ENCODE measurements around the gene SLC22A16. TPM values are rescaled to one million over a fixed set of nuclear protein-coding genes. Genes with fewer than 3 reads are reported as not detected.

SLC22A16 gene
- total and polyA plus RNA-seq, 2 of the 13 experiments (the other 11 are each of a cell fraction or from before 2014, with no cell fraction given) = 0.04 TPM; not detected in 1

DNA sequence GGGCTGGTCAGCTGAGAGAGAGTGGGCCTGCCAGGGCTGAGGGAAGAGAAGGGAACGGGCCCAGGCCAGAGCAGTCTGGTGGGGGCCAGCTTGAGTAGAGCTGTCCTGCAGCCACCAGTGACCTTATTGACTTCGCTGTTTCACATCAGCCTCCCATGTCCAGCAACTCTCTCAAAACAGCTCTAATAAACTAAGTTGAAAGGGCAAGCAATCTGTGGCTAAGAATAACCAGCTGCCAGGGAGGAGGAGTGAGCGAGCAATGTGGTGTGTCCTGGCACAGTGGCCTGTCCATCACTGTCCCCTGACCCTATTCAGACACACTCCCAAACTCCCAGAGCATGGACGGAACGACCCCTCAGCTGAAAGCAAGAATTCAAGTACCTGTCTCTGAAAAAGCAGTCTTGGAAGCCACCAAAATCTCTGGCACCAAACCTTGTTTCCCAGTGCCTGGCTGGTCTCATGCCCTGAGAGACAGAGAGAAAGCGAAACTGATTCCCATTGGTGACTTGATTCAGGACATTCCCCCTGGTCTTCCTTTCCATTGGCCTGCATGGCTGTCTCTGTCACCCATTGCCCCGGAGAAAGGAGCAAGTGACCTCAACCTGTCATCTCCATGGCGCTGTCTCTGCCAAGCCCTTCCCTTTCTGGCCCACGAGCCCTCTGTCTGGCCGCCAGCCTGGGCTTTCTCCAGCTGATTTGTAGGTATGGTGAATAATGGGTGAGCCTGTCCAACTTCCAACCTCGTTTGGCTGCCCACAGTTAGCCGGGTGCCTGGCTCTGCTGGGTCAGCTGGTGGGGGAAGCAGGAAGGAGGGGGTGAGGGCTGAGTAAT is 61.1 kb downstream of the SLC22A16 start, which contains the start of gene DDO (continued):
- TF ChIP-seq, protein P1, sequence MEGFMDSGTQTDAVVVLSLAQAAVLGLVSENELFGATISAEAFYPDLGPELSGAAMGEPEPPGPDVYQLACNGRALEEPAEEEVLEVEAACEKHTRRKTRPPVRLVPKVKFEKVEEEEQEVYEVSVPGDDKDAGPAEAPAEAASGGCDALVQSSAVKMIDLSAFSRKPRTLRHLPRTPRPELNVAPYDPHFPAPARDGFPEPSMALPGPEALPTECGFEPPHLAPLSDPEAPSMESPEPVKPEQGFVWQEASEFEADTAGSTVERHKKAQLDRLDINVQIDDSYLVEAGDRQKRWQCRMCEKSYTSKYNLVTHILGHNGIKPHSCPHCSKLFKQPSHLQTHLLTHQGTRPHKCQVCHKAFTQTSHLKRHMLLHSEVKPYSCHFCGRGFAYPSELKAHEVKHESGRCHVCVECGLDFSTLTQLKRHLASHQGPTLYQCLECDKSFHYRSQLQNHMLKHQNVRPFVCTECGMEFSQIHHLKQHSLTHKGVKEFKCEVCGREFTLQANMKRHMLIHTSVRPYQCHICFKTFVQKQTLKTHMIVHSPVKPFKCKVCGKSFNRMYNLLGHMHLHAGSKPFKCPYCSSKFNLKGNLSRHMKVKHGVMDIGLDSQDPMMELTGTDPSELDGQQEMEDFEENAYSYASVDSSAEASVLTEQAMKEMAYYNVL (CRISPR knock-in tag; IDR thresholded peaks at IDR 0.05; ENCODE audit: borderline replicate concordance) = peak; percentile 42; the same call in 1 of the 2 replicates
- TF ChIP-seq NONO (IDR thresholded peaks at IDR 0.05) (no peak), NONO (CRISPR knock-in tag; conservative IDR thresholded peaks at IDR 0.05) (no peak), ZNF629 (CRISPR knock-in tag; conservative IDR thresholded peaks at IDR 0.05) (peak; percentile 32; the same call in 1 of the 2 replicates), AHR (CRISPR knock-in tag; IDR thresholded peaks at IDR 0.05) (no peak), ZNF879 (CRISPR knock-in tag; IDR thresholded peaks at IDR 0.05) (no peak), ZNF20 (CRISPR knock-in tag; IDR thresholded peaks at IDR 0.05) (no peak), ZNF253 (CRISPR knock-in tag; IDR thresholded peaks at IDR 0.05; ENCODE audit: borderline replicate concordance) (no peak), MEIS2 (CRISPR knock-in tag; IDR thresholded peaks at IDR 0.05) (no peak), NFYC (CRISPR knock-in tag; IDR thresholded peaks at IDR 0.05) (peak; percentile 77), NR2F6 (IDR thresholded peaks at IDR 0.05) (peak; percentile 8; the same call in 1 of the 2 replicates), NR2F6 (CRISPR knock-in tag; IDR thresholded peaks at IDR 0.05) (0 out of 2 replicates have a peak, but pooled peaks have one; percentile 23), KLF11 (CRISPR knock-in tag; IDR thresholded peaks at IDR 0.05) (no peak), SRY (CRISPR knock-in tag; IDR thresholded peaks at IDR 0.05) (no peak), ZMYM2 (CRISPR knock-in tag; IDR thresholded peaks at IDR 0.05) (no peak), KDM5A (IDR thresholded peaks at IDR 0.05; ENCODE audit: borderline replicate concordance, low read length) (no peak), ZSCAN29 (CRISPR knock-in tag; conservative IDR thresholded peaks at IDR 0.05) (no peak), ZNF101 (CRISPR knock-in tag; IDR thresholded peaks at IDR 0.05; ENCODE audit: borderline replicate concordance, low read depth) (no peak), MXI1 (IDR thresholded peaks at IDR 0.05; ENCODE audit: borderline replicate concordance, low read depth, low read length) (peak; percentile 77; the same call in 2 of the 3 replicates), BCL6 (CRISPR knock-in tag; IDR thresholded peaks at IDR 0.05) (0 out of 2 replicates have a peak, but pooled peaks have one; percentile 1)
- TF ChIP-seq, protein P2, sequence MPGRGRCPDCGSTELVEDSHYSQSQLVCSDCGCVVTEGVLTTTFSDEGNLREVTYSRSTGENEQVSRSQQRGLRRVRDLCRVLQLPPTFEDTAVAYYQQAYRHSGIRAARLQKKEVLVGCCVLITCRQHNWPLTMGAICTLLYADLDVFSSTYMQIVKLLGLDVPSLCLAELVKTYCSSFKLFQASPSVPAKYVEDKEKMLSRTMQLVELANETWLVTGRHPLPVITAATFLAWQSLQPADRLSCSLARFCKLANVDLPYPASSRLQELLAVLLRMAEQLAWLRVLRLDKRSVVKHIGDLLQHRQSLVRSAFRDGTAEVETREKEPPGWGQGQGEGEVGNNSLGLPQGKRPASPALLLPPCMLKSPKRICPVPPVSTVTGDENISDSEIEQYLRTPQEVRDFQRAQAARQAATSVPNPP (CRISPR knock-in tag; IDR thresholded peaks at IDR 0.05) = no peak
- TF ChIP-seq, protein P3, sequence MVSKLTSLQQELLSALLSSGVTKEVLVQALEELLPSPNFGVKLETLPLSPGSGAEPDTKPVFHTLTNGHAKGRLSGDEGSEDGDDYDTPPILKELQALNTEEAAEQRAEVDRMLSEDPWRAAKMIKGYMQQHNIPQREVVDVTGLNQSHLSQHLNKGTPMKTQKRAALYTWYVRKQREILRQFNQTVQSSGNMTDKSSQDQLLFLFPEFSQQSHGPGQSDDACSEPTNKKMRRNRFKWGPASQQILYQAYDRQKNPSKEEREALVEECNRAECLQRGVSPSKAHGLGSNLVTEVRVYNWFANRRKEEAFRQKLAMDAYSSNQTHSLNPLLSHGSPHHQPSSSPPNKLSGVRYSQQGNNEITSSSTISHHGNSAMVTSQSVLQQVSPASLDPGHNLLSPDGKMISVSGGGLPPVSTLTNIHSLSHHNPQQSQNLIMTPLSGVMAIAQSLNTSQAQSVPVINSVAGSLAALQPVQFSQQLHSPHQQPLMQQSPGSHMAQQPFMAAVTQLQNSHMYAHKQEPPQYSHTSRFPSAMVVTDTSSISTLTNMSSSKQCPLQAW (CRISPR knock-in tag; IDR thresholded peaks at IDR 0.05) = peak; percentile 49; the same call in 1 of the 2 replicates
- TF ChIP-seq, protein P4, sequence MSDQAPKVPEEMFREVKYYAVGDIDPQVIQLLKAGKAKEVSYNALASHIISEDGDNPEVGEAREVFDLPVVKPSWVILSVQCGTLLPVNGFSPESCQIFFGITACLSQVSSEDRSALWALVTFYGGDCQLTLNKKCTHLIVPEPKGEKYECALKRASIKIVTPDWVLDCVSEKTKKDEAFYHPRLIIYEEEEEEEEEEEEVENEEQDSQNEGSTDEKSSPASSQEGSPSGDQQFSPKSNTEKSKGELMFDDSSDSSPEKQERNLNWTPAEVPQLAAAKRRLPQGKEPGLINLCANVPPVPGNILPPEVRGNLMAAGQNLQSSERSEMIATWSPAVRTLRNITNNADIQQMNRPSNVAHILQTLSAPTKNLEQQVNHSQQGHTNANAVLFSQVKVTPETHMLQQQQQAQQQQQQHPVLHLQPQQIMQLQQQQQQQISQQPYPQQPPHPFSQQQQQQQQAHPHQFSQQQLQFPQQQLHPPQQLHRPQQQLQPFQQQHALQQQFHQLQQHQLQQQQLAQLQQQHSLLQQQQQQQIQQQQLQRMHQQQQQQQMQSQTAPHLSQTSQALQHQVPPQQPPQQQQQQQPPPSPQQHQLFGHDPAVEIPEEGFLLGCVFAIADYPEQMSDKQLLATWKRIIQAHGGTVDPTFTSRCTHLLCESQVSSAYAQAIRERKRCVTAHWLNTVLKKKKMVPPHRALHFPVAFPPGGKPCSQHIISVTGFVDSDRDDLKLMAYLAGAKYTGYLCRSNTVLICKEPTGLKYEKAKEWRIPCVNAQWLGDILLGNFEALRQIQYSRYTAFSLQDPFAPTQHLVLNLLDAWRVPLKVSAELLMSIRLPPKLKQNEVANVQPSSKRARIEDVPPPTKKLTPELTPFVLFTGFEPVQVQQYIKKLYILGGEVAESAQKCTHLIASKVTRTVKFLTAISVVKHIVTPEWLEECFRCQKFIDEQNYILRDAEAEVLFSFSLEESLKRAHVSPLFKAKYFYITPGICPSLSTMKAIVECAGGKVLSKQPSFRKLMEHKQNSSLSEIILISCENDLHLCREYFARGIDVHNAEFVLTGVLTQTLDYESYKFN (CRISPR knock-in tag; conservative IDR thresholded peaks at IDR 0.05) = peak; percentile 25; the same call in 1 of the 2 replicates

Data from HepG2 (cell line).